ENCODE results near the gene PER2. TPM values are rescaled to one million over a fixed set of nuclear protein-coding genes. Genes with fewer than 3 reads are reported as not detected.

Gene PER2
- total and polyA plus RNA-seq, 10 of the 15 experiments (the other 5 are each of a cell fraction or from before 2014, with no cell fraction given) = 1.5 to 15.1 (median 4.6) TPM

GRCh38 chr2:238203094-238203972 lies 85.1 kb downstream of the PER2 start, which contains the start of gene ILKAP (continued):
- TF ChIP-seq EGR1 (IDR thresholded peaks at IDR 0.05; ENCODE audit: borderline replicate concordance in 1 of 2, low read depth in 2 of 2, low read length in 2 of 2) (peak in 1 of 2 experiments; percentile 56; a peak in 1 of 3 replicates), POLR2AphosphoS2 (IDR thresholded peaks at IDR 0.05; ENCODE audit: low read depth, low read length) (peak; percentile 55; the same call in 1 of the 2 replicates), SPI1 (IDR thresholded peaks at IDR 0.05; ENCODE audit: borderline replicate concordance, insufficient read depth, low read depth, low read length) (no peak), CTCF (IDR thresholded peaks at IDR 0.05 in 2 of 3, conservative IDR thresholded peaks at IDR 0.05 in 1 of 3; ENCODE audit: control insufficient read depth in 2 of 3, extremely low read depth in 1 of 3, insufficient read depth in 1 of 3, low read depth in 3 of 3, low read length in 3 of 3) (no peak), ZNF24 (IDR thresholded peaks at IDR 0.05) (0 out of 2 replicates have a peak, but pooled peaks have one; percentile 24), SMARCA5 (IDR thresholded peaks at IDR 0.05) (0 out of 2 replicates have a peak, but pooled peaks have one; percentile 10), SP1 (IDR thresholded peaks at IDR 0.05; ENCODE audit: low read depth, low read length) (peak; percentile 28), SUZ12 (IDR thresholded peaks at IDR 0.05; ENCODE audit: unreplicated experiment) (no peak), SIN3A (IDR thresholded peaks at IDR 0.05; ENCODE audit: low read depth, low read length) (0 out of 2 replicates have a peak, but pooled peaks have one; percentile 31), PRDM15 (CRISPR knock-in tag; IDR thresholded peaks at IDR 0.05) (no peak), GATAD2B (conservative IDR thresholded peaks at IDR 0.05; ENCODE audit: low read depth) (peak; percentile 91; the same call in 1 of the 2 replicates), SMAD1 (IDR thresholded peaks at IDR 0.05; ENCODE audit: low read depth, partially characterized antibody) (no peak), YBX1 (IDR thresholded peaks at IDR 0.05) (no peak), E2F4 (IDR thresholded peaks at IDR 0.05; ENCODE audit: low read depth, low read length) (0 out of 2 replicates have a peak, but pooled peaks have one; percentile 37), ZNF687 (IDR thresholded peaks at IDR 0.05) (peak; percentile 61), BHLHE40 (IDR thresholded peaks at IDR 0.05; ENCODE audit: borderline replicate concordance in 1 of 2, low read depth in 2 of 2, low read length in 1 of 2) (peak; percentile 81 to 98)

Measured in GM12878 (cell line).